Measurements from ENCODE around the gene TFCP2. TPM values are rescaled to one million over a fixed set of nuclear protein-coding genes. Genes with fewer than 3 reads are reported as not detected.

TFCP2 gene
- total RNA-seq, 1 experiment from 2014 or later: 27.3 TPM

DNA sequence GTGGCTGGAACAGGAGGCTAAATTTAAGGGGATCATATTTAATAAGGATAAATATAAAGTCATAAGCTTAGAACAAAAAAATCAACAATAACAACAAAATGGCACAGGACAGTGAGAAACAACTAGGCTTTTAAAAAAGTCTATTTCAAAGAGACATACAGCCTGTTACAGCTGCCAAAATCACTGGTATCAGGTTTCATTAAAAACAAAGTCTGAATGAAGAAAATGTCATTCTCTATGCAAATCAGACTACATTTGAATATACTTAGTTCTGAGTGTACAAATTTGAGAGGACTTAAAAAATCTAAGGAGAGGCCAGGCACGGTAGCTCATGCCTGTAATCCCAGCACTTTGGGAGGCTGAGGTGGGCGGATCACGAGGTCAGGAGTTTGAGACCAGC is 44.0 kb downstream of the TFCP2 start:
- Histone ChIP-seq H3K9ac (ENCODE audit: low read length) (no peak overlapping the region), H3K79me2 (ENCODE audit: low read length) (no peaks in the 10 kb centered on the region), H3K27ac (ENCODE audit: low read length) (no peak overlapping the region), H3K36me3 (ENCODE audit: low read depth, low read length) (no peaks in the 10 kb centered on the region), H3K4me3 (ENCODE audit: low read length) (no peak overlapping the region), H3F3A (ENCODE audit: low read length, unreplicated experiment) (no peaks in the 10 kb centered on the region), H3K27me3 (ENCODE audit: low read length) (no peaks in the 10 kb centered on the region), H3K4me1 (ENCODE audit: insufficient read depth, low read length) (no peaks in the 10 kb centered on the region), H3K9me3 (ENCODE audit: low read length) (no peaks in the 10 kb centered on the region), H4K20me1 (ENCODE audit: low read length) (no peaks in the 10 kb centered on the region), H3K9me2 (replicated peaks; ENCODE audit: low read length) (no peaks in the 10 kb centered on the region), H3K4me2 (ENCODE audit: low read length) (no peak overlapping the region), H2AFZ (ENCODE audit: low read length) (no peak overlapping the region)
- no peak for ATAC-seq
- BruUV-seq (replicated peaks): no TSS peak
- ChIA-PET CTCF (no interaction called here), POLR2A (ENCODE audit: unreplicated experiment) (interaction anchor here (0.5 kb wide), 1 partner anchor 8 kb away, joined by 4 read pairs; no protein-coding TSS in a partner anchor)
- DNase-seq: no peak
- TF ChIP-seq EZH2 (IDR thresholded peaks at IDR 0.05; ENCODE audit: low read length, unreplicated experiment): no peak
- TF ChIP-seq, protein P1, sequence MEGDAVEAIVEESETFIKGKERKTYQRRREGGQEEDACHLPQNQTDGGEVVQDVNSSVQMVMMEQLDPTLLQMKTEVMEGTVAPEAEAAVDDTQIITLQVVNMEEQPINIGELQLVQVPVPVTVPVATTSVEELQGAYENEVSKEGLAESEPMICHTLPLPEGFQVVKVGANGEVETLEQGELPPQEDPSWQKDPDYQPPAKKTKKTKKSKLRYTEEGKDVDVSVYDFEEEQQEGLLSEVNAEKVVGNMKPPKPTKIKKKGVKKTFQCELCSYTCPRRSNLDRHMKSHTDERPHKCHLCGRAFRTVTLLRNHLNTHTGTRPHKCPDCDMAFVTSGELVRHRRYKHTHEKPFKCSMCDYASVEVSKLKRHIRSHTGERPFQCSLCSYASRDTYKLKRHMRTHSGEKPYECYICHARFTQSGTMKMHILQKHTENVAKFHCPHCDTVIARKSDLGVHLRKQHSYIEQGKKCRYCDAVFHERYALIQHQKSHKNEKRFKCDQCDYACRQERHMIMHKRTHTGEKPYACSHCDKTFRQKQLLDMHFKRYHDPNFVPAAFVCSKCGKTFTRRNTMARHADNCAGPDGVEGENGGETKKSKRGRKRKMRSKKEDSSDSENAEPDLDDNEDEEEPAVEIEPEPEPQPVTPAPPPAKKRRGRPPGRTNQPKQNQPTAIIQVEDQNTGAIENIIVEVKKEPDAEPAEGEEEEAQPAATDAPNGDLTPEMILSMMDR (conservative IDR thresholded peaks at IDR 0.05; ENCODE audit: low read depth, low read length): no peak
- TF ChIP-seq EZH2phosphoT487 (IDR thresholded peaks at IDR 0.05; ENCODE audit: borderline replicate concordance, low read length): no peak
- intact Hi-C loops (cut with micrococcal nuclease): no loop called here

GRCh38 chr12:51127050-51127729 is 45.7 kb downstream of the TFCP2 start:
- DNase-seq (no peak), ATAC-seq (no peak)
- Histone ChIP-seq H3K36me3 (ENCODE audit: low read depth, low read length) (no peaks in the 10 kb centered on the region), H3K9me3 (ENCODE audit: low read length) (no peaks in the 10 kb centered on the region), H3K9ac (ENCODE audit: low read length) (no peak overlapping the region), H3K9me2 (replicated peaks; ENCODE audit: low read length) (no peaks in the 10 kb centered on the region), H2AFZ (ENCODE audit: low read length) (no peak overlapping the region), H3K79me2 (ENCODE audit: low read length) (no peaks in the 10 kb centered on the region), H3F3A (ENCODE audit: low read length, unreplicated experiment) (no peaks in the 10 kb centered on the region), H3K27me3 (ENCODE audit: low read length) (no peaks in the 10 kb centered on the region), H3K4me1 (ENCODE audit: insufficient read depth, low read length) (no peaks in the 10 kb centered on the region), H3K4me2 (ENCODE audit: low read length) (no peak overlapping the region), H4K20me1 (ENCODE audit: low read length) (no peaks in the 10 kb centered on the region), H3K27ac (ENCODE audit: low read length) (no peak overlapping the region), H3K4me3 (ENCODE audit: low read length) (no peak overlapping the region)
- TF ChIP-seq EZH2 (IDR thresholded peaks at IDR 0.05; ENCODE audit: low read length, unreplicated experiment) (no peak), EZH2phosphoT487 (IDR thresholded peaks at IDR 0.05; ENCODE audit: borderline replicate concordance, low read length) (no peak)
- TF ChIP-seq, protein P1 (conservative IDR thresholded peaks at IDR 0.05; ENCODE audit: low read depth, low read length): no peak
- ChIA-PET POLR2A (ENCODE audit: unreplicated experiment) (interaction anchor here (0.6 kb wide), 1 partner anchor 917 kb away, joined by 3 read pairs; no protein-coding TSS in a partner anchor), CTCF (no interaction called here)
- intact Hi-C loops (cut with micrococcal nuclease): no loop called here
- BruUV-seq (replicated peaks): no TSS peak

DNA sequence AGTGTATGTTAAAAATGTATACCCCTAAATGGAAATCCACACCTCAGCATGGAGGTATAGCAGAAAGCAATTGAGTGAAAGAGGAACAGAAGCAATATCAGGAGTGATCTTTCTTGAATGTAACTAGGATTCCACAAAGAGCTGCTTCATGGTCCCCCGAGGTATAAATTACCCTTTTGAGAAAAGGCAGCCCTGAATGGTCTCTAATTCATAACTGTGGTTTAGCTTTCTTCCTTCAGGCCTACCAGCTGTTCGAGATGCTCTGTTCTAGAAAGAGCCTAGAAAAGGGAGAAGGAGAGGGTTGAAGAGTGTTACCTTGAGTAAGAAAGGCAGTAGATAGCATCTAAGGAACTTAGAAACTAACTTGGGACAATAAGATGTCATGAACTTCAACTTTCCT is 46.6 kb downstream of the TFCP2 start:
- no peaks in the 10 kb centered on the region for H3K4me1 ChIP-seq (ENCODE audit: insufficient read depth, low read length)
- no peaks in the 10 kb centered on the region for H3K27me3 ChIP-seq (ENCODE audit: low read length)
- TF ChIP-seq, protein P1 (conservative IDR thresholded peaks at IDR 0.05; ENCODE audit: low read depth, low read length): no peak
- no peak for TF ChIP-seq EZH2phosphoT487 (IDR thresholded peaks at IDR 0.05; ENCODE audit: borderline replicate concordance, low read length)
- TF ChIP-seq EZH2 (IDR thresholded peaks at IDR 0.05; ENCODE audit: low read length, unreplicated experiment): no peak
- no peak overlapping the region for H3K4me2 ChIP-seq (ENCODE audit: low read length)
- H3F3A ChIP-seq (ENCODE audit: low read length, unreplicated experiment): no peaks in the 10 kb centered on the region
- H4K20me1 ChIP-seq (ENCODE audit: low read length): no peaks in the 10 kb centered on the region
- no peak overlapping the region for H3K27ac ChIP-seq (ENCODE audit: low read length)
- POLR2A ChIA-PET (ENCODE audit: unreplicated experiment): no interaction called here
- ATAC-seq: no peak
- H3K36me3 ChIP-seq (ENCODE audit: low read depth, low read length): no peaks in the 10 kb centered on the region
- no peak overlapping the region for H3K4me3 ChIP-seq (ENCODE audit: low read length)
- no peak overlapping the region for H2AFZ ChIP-seq (ENCODE audit: low read length)
- no TSS peak for BruUV-seq (replicated peaks)
- intact Hi-C loops (cut with micrococcal nuclease): no loop called here
- no peak for DNase-seq
- no peak overlapping the region for H3K9ac ChIP-seq (ENCODE audit: low read length)
- H3K9me3 ChIP-seq (ENCODE audit: low read length): no peaks in the 10 kb centered on the region
- CTCF ChIA-PET: no interaction called here
- no peaks in the 10 kb centered on the region for H3K9me2 ChIP-seq (replicated peaks; ENCODE audit: low read length)
- no peaks in the 10 kb centered on the region for H3K79me2 ChIP-seq (ENCODE audit: low read length)
